ENCODE data around the gene MIGA2.

MIGA2 gene

GRCh38 chr9:129070696-129071525 lies 34.5 kb downstream of the MIGA2 start:
- no peak for DNase-seq (ENCODE audit: low read depth in 2 of 3, low spot score in 2 of 3)

GRCh38 chr9:129071526-129072126 lies 35.2 kb downstream of the MIGA2 start:
- no peak for DNase-seq (ENCODE audit: low read depth in 2 of 3, low spot score in 2 of 3)

- DNase-seq (ENCODE audit: low read depth in 2 of 3, low spot score in 2 of 3) = no peak
These were observed 35.7 kb downstream of the MIGA2 start for GRCh38 chr9:129072171-129072570.

- no peak for DNase-seq (ENCODE audit: low read depth in 2 of 3, low spot score in 2 of 3)
These were observed 37.0 kb downstream of the MIGA2 start for GRCh38 chr9:129073404-129073803.

- no peak for DNase-seq (ENCODE audit: low read depth in 2 of 3, low spot score in 2 of 3)
These were observed 37.7 kb downstream of the MIGA2 start for GRCh38 chr9:129074106-129074505.

- DNase-seq (ENCODE audit: low read depth in 2 of 3, low spot score in 2 of 3) = no peak
These were observed 39.7 kb downstream of the MIGA2 start for GRCh38 chr9:129075996-129076639.

- DNase-seq (ENCODE audit: low read depth in 2 of 3, low spot score in 2 of 3) = no peak
These were observed 40.2 kb downstream of the MIGA2 start for GRCh38 chr9:129076640-129077037.

- DNase-seq (ENCODE audit: low read depth in 2 of 3, low spot score in 2 of 3) = no peak
These were observed 40.8 kb downstream of the MIGA2 start for GRCh38 chr9:129077236-129077635.

- DNase-seq (ENCODE audit: low read depth in 2 of 3, low spot score in 2 of 3) = no peak
These were observed 42.5 kb downstream of the MIGA2 start for GRCh38 chr9:129078691-129079503.

GRCh38 chr9:129079829-129080228 lies 43.4 kb downstream of the MIGA2 start:
- DNase-seq (ENCODE audit: low read depth in 2 of 3, low spot score in 2 of 3) = no peak

- DNase-seq (ENCODE audit: low read depth in 2 of 3, low spot score in 2 of 3) = no peak
These were observed 43.8 kb downstream of the MIGA2 start for GRCh38 chr9:129080298-129080600.

- DNase-seq (ENCODE audit: low read depth in 2 of 3, low spot score in 2 of 3) = peak; percentile 94 to 98 (median 94)
These were observed 44.4 kb downstream of the MIGA2 start, which contains the start of gene DOLPP1 for GRCh38 chr9:129080601-129081387. Gene DOLPP1, plus strand, starts transcription at chr9:129081111. Its CDS starts 21 bp downstream, at chr9:129081132.

- DNase-seq (ENCODE audit: low read depth in 2 of 3, low spot score in 2 of 3) = no peak
These were observed 45.0 kb downstream of the MIGA2 start for GRCh38 chr9:129081388-129081904.

- no peak for DNase-seq (ENCODE audit: low read depth in 2 of 3, low spot score in 2 of 3)
These were observed 47.7 kb downstream of the MIGA2 start for GRCh38 chr9:129084087-129084486.

GRCh38 chr9:129089246-129089645 lies 52.8 kb downstream of the MIGA2 start:
- DNase-seq (ENCODE audit: low read depth in 2 of 3, low spot score in 2 of 3) = no peak

- no peak for DNase-seq (ENCODE audit: low read depth in 2 of 3, low spot score in 2 of 3)
These were observed 57.4 kb downstream of the MIGA2 start for GRCh38 chr9:129093602-129094386.

GRCh38 chr9:129094387-129095169 lies 58.2 kb downstream of the MIGA2 start:
- DNase-seq (ENCODE audit: low read depth in 2 of 3, low spot score in 2 of 3) = no peak

GRCh38 chr9:129095170-129095667 lies 58.8 kb downstream of the MIGA2 start:
- DNase-seq (ENCODE audit: low read depth in 2 of 3, low spot score in 2 of 3) = no peak

- no peak for DNase-seq (ENCODE audit: low read depth in 2 of 3, low spot score in 2 of 3)
These were observed 59.5 kb downstream of the MIGA2 start for GRCh38 chr9:129095908-129096307.

Measured in activated CD8-positive, alpha-beta memory T cell treated with anti-CD3 and anti-CD28 coated beads for 48 hours (primary cell).